Brain pericyte (primary cell): ENCODE data around the gene SUN1.
"Not testable (repeated sequence)": the region's sequence is repeated elsewhere in the genome, so short reads cannot be mapped to it uniquely, and the experiment has no call there.

Source experiments
- DNase-seq: peaks from one replicate; pipeline ENCODE4 v3.0.0-alpha.2; 2012; ENCODE audit warnings: low read depth, low spot score

SUN1 gene

GRCh38 chr7:832167-832967, at the start of gene SUN1:
Gene SUN1 (plus strand): TSS chr7:832476. CDS start chr7:832525, 49 bp downstream.
- DNase-seq = no peak

- DNase-seq = no peak
Observed at GRCh38 chr7:782718-783449, 49.4 kb upstream of the SUN1 start.

GRCh38 chr7:783556-784490, 48.5 kb upstream of the SUN1 start:
- DNase-seq = no peak

GRCh38 chr7:784971-785370, 47.3 kb upstream of the SUN1 start:
- no peak for DNase-seq

- DNase-seq = no peak
Observed at GRCh38 chr7:785416-785815, 46.9 kb upstream of the SUN1 start.

GRCh38 chr7:786472-787255, 45.6 kb upstream of the SUN1 start:
- DNase-seq = no peak

- DNase-seq = no peak
Observed at GRCh38 chr7:787332-788240, 44.7 kb upstream of the SUN1 start.

- DNase-seq = no peak
Observed at GRCh38 chr7:791519-791918, 40.8 kb upstream of the SUN1 start.

GRCh38 chr7:794207-794606, 38.1 kb upstream of the SUN1 start:
- no peak for DNase-seq

GRCh38 chr7:794671-795329, 37.5 kb upstream of the SUN1 start:
- no peak for DNase-seq

GRCh38 chr7:796434-797169, 35.7 kb upstream of the SUN1 start:
- not testable (repeated sequence) for DNase-seq

- no peak for DNase-seq
Observed at GRCh38 chr7:798921-799470, 33.3 kb upstream of the SUN1 start.

- DNase-seq = no peak
Observed at GRCh38 chr7:800692-801091, 31.6 kb upstream of the SUN1 start.

- not testable (repeated sequence) for DNase-seq
Observed at GRCh38 chr7:801351-801750, 30.9 kb upstream of the SUN1 start.

GRCh38 chr7:801940-802381, 30.3 kb upstream of the SUN1 start:
- no peak for DNase-seq

GRCh38 chr7:802500-803242, 29.6 kb upstream of the SUN1 start:
- DNase-seq = no peak

- no peak for DNase-seq
Observed at GRCh38 chr7:803243-803635, 29.0 kb upstream of the SUN1 start.

GRCh38 chr7:803796-804195, 28.5 kb upstream of the SUN1 start:
- DNase-seq = not testable (repeated sequence)
